H1 (cell line): Measurements from ENCODE around the gene WAC. TPM values are rescaled to one million over a fixed set of nuclear protein-coding genes. Genes with fewer than 3 reads are reported as not detected.

Experiments
- PHF8 ChIP-seq: fragments of 200-600 bp; sonication (generic); conservative IDR thresholded peaks from 2 replicates; pipeline ENCODE4 v1.7.1; 2012; ENCODE audit warnings: low read depth, mild to moderate bottlenecking, inconsistent platforms, low read length, moderate library complexity
- polyA plus RNA-seq, 7 experiments: library from polyadenylated mRNA; depleted of rRNA in 3 of 7; stranded (reverse) in 5 of 7; unstranded in 2 of 7; fragments of >200 nt in 5 of 7; fragments of 200-250 nt in 2 of 7; gene quantifications; 1 replicate in 5 of 7; 2 replicates in 1 of 7; 4 replicates in 1 of 7; pipeline versions ENCODE4 v1.2.1 to v1.2.3, GENCODE V29; 2011 to 2013; ENCODE audit warnings: missing spikeins in 2 of 7, mixed read lengths in 2 of 7
- total RNA-seq: library from RNA; stranded (reverse); fragmentation: NEBNext Ultra II Directional; extraction: Animal tissue kit (Norgen Biotek cat#: 25700); gene quantifications from 2 replicates; pipeline ENCODE4 v1.2.1, GENCODE V29; 2021
- TF ChIP-seq, protein P1 (sequence below): fragments of 300-600 bp; sonication (generic); IDR thresholded peaks from 2 replicates; pipeline ENCODE4 v1.7.1; 2012; ENCODE audit warnings: low read length, moderate library complexity, mild to moderate bottlenecking, inconsistent platforms; ENCODE audit not compliant: insufficient replicate concordance
- TF ChIP-seq, protein P2 (sequence below), 3 experiments: IDR thresholded peaks; 1 replicate in 2 of 3; 2 replicates in 1 of 3; pipeline versions ENCODE4 v1.5.1 to v1.6.1; 2011; ENCODE audit warnings: low read length in 3 of 3, mild to moderate bottlenecking in 3 of 3, inconsistent platforms in 2 of 3, low read depth in 1 of 3, moderate library complexity in 1 of 3; ENCODE audit not compliant: insufficient read depth in 1 of 3; ENCODE audit errors: control extremely low read depth in 1 of 3

WAC gene
- total and polyA plus RNA-seq, 2 of the 8 experiments (the other 6 are each of a cell fraction or from before 2014, with no cell fraction given): 72.9 to 128 TPM

DNA sequence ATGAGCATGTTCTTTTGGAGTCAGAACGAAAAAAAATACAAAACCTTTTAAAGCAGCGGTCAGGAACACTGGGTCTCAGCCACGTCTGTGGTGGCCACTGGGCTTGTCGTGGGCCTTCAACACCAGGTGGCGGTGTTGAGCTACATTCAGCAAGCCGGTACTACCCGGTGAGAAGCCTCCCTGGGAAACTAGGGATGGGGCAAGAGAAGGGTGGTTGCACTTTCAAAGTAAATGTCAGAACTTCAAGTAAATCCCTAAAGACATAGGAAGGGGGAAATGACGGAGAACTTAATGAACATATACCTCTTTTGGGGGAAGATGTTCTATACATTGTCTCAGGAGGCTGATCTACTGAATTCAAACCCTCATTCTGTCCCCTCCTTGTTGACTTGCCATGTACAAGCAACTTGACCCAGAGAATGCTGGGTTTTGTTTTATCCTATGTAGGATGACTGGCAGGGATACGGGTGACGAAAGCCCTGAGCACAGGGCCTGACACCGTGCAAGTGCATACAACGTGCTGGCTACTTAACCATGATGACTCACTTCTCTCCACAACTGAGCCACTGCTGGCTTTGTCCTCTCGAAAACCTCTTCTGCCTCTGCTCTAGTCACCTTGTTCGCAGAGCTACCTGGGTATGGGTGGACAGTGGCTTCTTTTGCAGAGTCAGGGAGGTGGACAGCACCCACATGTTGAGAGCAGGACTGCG lies 95.4 kb downstream of the WAC start (continued):
- TF ChIP-seq, protein P1, sequence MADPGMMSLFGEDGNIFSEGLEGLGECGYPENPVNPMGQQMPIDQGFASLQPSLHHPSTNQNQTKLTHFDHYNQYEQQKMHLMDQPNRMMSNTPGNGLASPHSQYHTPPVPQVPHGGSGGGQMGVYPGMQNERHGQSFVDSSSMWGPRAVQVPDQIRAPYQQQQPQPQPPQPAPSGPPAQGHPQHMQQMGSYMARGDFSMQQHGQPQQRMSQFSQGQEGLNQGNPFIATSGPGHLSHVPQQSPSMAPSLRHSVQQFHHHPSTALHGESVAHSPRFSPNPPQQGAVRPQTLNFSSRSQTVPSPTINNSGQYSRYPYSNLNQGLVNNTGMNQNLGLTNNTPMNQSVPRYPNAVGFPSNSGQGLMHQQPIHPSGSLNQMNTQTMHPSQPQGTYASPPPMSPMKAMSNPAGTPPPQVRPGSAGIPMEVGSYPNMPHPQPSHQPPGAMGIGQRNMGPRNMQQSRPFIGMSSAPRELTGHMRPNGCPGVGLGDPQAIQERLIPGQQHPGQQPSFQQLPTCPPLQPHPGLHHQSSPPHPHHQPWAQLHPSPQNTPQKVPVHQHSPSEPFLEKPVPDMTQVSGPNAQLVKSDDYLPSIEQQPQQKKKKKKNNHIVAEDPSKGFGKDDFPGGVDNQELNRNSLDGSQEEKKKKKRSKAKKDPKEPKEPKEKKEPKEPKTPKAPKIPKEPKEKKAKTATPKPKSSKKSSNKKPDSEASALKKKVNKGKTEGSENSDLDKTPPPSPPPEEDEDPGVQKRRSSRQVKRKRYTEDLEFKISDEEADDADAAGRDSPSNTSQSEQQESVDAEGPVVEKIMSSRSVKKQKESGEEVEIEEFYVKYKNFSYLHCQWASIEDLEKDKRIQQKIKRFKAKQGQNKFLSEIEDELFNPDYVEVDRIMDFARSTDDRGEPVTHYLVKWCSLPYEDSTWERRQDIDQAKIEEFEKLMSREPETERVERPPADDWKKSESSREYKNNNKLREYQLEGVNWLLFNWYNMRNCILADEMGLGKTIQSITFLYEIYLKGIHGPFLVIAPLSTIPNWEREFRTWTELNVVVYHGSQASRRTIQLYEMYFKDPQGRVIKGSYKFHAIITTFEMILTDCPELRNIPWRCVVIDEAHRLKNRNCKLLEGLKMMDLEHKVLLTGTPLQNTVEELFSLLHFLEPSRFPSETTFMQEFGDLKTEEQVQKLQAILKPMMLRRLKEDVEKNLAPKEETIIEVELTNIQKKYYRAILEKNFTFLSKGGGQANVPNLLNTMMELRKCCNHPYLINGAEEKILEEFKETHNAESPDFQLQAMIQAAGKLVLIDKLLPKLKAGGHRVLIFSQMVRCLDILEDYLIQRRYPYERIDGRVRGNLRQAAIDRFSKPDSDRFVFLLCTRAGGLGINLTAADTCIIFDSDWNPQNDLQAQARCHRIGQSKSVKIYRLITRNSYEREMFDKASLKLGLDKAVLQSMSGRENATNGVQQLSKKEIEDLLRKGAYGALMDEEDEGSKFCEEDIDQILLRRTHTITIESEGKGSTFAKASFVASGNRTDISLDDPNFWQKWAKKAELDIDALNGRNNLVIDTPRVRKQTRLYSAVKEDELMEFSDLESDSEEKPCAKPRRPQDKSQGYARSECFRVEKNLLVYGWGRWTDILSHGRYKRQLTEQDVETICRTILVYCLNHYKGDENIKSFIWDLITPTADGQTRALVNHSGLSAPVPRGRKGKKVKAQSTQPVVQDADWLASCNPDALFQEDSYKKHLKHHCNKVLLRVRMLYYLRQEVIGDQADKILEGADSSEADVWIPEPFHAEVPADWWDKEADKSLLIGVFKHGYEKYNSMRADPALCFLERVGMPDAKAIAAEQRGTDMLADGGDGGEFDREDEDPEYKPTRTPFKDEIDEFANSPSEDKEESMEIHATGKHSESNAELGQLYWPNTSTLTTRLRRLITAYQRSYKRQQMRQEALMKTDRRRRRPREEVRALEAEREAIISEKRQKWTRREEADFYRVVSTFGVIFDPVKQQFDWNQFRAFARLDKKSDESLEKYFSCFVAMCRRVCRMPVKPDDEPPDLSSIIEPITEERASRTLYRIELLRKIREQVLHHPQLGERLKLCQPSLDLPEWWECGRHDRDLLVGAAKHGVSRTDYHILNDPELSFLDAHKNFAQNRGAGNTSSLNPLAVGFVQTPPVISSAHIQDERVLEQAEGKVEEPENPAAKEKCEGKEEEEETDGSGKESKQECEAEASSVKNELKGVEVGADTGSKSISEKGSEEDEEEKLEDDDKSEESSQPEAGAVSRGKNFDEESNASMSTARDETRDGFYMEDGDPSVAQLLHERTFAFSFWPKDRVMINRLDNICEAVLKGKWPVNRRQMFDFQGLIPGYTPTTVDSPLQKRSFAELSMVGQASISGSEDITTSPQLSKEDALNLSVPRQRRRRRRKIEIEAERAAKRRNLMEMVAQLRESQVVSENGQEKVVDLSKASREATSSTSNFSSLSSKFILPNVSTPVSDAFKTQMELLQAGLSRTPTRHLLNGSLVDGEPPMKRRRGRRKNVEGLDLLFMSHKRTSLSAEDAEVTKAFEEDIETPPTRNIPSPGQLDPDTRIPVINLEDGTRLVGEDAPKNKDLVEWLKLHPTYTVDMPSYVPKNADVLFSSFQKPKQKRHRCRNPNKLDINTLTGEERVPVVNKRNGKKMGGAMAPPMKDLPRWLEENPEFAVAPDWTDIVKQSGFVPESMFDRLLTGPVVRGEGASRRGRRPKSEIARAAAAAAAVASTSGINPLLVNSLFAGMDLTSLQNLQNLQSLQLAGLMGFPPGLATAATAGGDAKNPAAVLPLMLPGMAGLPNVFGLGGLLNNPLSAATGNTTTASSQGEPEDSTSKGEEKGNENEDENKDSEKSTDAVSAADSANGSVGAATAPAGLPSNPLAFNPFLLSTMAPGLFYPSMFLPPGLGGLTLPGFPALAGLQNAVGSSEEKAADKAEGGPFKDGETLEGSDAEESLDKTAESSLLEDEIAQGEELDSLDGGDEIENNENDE: no peak
- TF ChIP-seq PHF8: no peak
- TF ChIP-seq, protein P2, sequence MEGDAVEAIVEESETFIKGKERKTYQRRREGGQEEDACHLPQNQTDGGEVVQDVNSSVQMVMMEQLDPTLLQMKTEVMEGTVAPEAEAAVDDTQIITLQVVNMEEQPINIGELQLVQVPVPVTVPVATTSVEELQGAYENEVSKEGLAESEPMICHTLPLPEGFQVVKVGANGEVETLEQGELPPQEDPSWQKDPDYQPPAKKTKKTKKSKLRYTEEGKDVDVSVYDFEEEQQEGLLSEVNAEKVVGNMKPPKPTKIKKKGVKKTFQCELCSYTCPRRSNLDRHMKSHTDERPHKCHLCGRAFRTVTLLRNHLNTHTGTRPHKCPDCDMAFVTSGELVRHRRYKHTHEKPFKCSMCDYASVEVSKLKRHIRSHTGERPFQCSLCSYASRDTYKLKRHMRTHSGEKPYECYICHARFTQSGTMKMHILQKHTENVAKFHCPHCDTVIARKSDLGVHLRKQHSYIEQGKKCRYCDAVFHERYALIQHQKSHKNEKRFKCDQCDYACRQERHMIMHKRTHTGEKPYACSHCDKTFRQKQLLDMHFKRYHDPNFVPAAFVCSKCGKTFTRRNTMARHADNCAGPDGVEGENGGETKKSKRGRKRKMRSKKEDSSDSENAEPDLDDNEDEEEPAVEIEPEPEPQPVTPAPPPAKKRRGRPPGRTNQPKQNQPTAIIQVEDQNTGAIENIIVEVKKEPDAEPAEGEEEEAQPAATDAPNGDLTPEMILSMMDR (IDR thresholded peaks at IDR 0.05; ENCODE audit: control extremely low read depth in 1 of 3, insufficient read depth in 1 of 3, low read depth in 1 of 3, low read length in 3 of 3): peak; percentile 88 to 94 (median 89)
